GM19463 (cell line): ENCODE measurements around the gene CNTROB.

Source experiments
- ATAC-seq: cut with Tn5 transposase; IDR thresholded peaks from one replicate; pipeline ENCODE4 v1.9.1; 2021; ENCODE audit warnings: mild to moderate bottlenecking, moderate library complexity; ENCODE audit not compliant: unreplicated experiment

The CNTROB gene

DNA sequence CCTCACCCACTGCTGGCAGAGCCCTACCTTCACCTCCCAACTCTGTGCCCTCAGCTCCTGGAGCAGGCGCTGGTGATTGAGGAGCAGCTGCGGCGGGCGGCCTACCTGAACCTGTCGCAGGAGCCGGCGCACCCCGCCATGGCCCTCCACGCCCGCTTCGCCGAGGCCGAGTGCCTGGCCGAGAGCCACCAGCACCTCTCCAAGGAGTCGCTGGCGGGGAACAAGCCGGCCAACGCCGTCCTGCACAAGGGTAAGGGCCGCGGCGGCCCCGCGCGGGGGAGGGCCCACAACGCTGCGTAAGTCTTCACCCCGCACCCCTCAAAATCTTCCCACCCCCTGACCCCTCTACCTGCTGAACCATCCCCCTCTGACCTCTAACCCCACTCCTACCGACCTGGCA, 22.9 kb upstream of the CNTROB start:
- no peak for ATAC-seq

DNA sequence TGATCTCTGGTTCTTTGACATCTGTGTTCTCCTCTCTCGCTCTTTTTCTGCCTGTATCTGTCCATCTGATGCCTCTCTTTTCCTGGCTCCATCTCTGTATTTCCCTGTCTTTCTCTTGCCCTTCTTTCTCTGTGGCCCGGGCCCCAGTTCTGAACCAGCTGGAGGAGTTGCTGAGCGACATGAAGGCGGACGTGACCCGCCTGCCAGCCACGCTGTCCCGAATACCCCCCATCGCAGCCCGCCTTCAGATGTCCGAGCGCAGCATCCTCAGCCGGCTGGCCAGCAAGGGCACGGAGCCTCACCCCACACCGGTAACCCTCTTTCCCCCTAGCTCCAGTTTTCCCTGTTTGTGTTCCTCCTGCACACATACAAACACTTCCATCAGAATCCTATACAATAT, 21.7 kb upstream of the CNTROB start:
- ATAC-seq = no peak

DNA sequence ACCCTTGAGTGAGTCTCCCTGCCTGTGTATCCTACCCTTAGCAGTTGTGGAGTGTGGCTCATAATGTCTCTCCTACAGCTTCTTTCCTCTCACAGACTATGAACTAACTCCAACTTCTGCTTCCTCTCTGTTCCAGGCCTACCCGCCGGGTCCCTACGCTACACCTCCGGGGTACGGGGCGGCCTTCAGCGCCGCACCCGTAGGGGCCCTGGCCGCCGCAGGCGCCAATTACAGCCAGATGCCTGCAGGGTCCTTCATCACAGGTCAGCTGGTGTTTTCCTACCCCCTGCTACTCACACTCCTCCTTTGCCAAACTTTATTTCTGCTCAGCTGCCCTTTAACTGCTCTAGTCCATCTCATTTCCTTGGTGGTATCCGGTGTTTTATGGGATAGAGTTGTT, 21.3 kb upstream of the CNTROB start:
- no peak for ATAC-seq

GRCh38 chr17:7911116-7911515, 20.9 kb upstream of the CNTROB start:
- no peak for ATAC-seq

DNA sequence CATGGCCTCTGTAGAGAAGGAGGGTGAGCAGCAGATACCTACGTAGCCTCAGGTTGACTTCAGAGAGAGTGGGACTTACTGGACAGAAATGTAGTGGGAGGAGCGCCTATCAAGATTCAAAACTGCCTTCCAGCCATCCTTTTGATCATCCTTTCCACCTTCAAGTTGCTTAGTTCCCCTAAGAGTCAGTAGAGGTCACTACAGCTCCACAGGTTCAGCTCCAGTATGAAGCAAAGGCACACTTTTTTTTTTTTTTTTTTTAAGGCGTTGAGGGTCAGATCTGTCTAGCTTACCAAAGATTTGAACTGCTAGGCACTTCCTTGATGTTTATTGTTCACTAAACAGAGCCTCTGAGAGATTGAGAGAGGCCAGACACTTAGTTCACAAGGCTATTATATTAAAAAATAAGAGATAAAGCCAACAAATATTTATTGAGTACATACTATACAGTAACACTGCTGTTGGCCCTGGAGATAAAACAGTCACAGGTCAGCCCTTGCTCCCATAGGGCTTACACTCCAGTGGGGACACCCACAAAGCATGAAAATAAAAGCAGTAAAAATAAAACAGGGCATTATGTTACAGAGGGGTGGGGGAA, 19.0 kb upstream of the CNTROB start:
- ATAC-seq = no peak

DNA sequence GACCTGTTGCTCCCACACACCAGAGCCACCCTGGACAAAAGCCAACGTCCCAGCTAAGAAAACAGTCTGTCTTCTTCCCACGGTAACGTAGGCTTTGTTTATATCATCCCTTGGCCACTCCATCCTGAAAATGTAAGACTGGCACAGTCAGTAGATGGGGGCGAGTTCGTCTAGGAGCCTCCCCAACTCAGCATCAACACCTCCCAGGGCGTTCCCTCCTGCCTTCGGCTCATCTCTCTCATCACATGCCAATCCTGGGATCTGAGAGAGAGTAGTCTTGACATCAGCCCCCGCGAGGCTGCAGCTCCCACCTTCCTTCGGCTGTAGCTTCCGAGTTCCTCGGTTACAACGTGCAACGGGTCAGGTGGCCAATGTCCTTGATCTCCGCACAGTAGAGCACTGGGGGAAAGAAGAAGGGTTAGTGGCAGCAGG, 16.8 kb upstream of the CNTROB start:
- ATAC-seq = no peak

DNA sequence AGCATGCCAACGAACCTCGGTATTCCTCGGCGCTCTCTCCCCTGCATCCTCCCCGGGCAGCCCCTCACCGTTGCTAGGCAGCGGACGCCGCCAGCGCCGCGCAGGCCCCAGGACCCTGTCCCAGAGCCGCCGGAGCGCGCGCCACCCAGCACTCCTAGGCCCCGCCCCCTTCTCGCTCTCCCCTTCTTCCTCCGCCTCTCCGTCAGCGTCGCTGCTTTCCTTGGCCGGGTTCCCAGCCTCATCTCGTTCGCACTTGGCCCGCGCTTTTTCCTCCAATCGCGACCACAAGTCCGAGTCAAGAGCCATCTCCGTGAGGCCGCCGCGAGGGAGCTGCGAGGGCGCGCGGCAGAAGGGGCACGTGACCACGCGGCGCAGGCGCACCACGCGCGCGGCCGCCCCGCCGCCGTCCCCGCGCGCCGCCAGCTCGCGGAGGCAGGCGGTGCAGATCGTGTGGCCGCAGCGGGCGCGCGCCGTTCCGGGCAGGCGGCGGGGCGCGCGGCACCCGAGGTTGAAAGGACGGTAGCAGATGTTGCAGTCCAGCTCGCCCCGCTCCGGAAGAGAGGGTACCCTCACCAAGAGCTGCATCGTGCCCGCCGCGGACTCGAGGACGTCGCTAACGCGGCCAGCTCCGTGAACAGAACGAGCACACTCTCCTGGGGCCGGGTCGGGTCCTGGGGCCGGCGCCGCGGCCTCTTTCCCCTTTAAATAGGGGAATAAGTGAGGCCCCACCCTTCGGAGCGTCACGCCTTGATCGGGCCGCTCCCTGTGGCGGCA, 16.2 kb upstream of the CNTROB start, which contains the start of gene RNF227:
Gene RNF227, minus strand, starts transcription at position 679 of the 774 bp plus-strand sequence. Its CDS starts 94 bp downstream, at position 585.
- ATAC-seq = peak; percentile 81

DNA sequence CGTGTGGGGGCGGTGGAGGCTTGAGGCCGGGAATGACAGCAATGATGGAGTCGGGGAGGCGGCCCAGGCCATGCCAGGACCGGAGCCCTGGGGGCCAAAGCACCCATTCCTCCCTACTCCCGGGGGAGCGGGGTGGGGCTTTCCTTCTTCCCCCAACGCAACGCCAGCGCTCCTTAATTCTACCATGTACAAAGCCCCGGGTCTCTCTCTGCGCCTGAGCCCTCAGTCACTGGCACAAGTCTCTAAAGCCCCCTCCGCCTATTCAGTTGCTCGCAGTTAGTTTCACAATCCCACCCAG, 15.7 kb upstream of the CNTROB start:
- ATAC-seq = no peak

- ATAC-seq = no peak
Observed at GRCh38 chr17:7916808-7917207, 15.2 kb upstream of the CNTROB start.

- ATAC-seq = no peak
Observed at GRCh38 chr17:7922269-7922844, 9.6 kb upstream of the CNTROB start.

DNA sequence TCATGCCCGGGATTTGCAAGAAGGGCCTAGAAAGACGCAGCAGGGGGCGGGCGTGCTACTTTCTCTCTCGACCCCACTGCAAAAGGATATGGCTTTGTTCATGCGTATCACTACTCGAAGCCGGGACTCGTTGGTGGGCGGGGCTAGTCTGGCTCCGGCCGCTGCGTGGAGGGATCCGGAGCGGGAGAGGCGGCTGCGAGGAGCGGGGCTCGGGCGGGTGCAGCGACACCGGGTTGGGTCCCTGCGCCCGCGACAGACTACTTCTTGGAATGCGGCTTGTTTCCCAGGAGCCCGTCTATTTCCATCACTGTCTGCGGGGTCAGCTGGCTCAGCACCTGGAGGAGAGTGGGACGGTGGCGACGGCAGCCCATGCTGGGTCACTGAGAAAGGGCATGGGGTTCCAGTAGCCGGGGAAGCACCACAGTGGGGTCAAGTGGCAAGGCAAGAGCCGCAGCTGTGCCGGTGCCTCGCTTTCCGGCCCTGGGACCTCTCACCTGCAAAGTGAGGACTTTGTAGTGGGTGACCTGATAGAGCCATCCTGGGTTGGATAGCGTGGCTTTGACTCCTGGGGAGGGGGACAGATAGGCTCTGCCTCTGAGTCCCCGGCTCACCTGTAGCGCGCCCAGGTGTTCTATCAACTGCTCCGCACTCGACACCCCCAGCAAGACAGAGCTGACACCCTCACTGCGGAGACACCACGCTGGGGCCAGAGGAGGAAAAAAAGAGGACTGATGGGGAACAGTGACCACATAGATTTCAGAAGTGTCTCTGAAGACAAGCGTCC, 9.0 kb upstream of the CNTROB start:
- no peak for ATAC-seq

- ATAC-seq = no peak
Observed at GRCh38 chr17:7927596-7927995, 4.4 kb upstream of the CNTROB start.

GRCh38 chr17:7929158-7930023, 2.6 kb upstream of the CNTROB start, which contains the start of gene KCNAB3:
Gene KCNAB3 (minus strand): TSS chr17:7929856. CDS start chr17:7929435, 421 bp downstream.
- ATAC-seq = no peak

DNA sequence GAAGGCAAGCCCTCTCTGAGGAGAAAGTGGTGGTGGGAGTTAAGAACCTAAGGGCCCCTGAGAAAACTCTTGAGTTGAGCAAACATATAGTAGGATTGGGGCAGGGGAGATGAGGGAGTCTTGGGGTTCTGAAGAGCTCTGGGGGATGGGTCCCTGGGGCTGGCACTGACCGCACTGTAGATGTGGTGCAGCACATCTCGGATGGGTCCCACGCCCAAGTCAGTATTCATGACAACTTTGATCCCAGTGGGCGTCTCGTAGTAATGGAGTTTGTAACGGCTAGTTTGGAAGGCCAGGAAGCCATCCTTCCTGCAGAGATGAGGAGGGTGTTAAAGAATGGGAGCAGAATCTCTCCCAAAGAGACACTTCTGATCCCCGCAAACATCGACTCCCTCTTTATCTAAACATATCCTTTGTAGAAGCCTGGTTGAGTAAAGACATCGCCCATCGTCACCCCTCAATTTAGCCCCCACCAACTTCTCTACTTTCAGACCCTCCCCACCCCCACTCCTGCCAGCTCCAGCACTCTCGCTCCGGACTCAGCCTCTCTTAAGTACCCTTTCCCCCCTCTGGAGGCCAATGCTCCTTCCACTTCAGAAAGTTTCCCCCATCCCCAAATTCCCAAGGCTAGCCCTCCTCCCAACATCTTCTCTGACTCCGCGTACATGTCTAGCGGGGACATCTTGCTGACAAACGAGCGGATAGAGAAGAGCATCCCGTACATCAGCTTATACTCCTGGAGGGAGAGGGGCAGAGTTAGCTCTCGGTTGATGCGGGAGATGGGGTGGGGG, 970 bp upstream of the CNTROB start:
- ATAC-seq = no peak

DNA sequence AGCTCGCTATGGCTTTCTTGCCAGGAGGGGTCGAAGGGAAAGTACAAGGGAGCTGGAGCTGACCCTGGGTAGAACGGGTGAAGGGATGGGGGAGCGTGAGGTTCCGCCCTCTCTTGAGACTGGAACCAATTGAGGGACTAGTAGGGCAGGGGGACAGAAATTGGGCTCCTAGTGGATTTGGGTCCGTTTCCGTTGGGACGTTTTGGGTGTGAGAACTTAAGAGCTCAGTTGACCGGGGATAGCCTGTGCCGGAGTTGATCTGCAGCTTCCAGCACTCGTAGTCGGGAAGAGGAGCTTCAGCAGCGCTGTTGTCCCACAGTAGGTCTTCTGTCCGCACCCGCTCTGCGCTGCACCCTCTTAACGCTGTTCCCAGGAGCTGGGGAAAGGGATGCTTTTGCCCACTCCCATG, 481 bp downstream of the CNTROB start:
- ATAC-seq = no peak

DNA sequence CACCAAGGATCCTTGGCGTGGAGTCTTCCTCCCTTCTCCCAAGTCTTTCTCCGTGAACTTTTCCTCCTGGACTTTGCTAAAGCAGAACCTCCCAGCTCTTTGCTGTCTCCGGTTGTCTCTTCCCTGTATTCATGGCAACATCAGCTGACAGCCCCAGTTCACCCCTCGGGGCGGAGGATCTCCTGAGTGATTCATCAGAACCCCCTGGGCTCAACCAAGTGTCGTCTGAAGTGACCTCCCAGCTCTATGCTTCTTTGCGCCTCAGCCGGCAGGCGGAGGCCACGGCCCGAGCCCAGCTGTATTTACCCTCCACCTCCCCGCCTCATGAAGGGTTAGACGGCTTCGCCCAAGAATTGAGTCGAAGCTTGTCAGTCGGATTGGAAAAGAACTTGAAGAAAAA, 943 bp downstream of the CNTROB start:
- ATAC-seq = no peak

- no peak for ATAC-seq
Observed at GRCh38 chr17:7935859-7936258, 3.9 kb downstream of the CNTROB start.

- ATAC-seq = no peak
Observed at GRCh38 chr17:7940034-7940433, 8.0 kb downstream of the CNTROB start.

DNA sequence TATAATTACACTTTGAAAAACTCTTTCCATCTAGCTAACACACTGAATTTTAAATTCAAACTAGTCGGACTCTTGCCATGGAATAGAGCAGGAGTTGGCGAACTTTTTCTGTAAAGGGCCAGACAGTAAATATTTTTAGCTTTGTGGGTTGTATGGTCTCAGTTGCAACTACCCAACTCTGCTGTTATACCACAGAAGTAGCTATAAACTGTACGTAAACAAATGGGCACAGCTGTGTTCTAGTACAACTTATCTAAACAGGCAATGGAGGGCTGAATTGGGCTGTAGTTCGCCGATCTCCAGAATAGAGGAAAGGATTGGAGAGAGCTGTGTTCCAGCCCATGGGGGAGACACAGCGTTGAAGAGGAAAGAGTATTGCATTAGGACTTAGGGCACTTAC, 8.7 kb downstream of the CNTROB start:
- no peak for ATAC-seq

DNA sequence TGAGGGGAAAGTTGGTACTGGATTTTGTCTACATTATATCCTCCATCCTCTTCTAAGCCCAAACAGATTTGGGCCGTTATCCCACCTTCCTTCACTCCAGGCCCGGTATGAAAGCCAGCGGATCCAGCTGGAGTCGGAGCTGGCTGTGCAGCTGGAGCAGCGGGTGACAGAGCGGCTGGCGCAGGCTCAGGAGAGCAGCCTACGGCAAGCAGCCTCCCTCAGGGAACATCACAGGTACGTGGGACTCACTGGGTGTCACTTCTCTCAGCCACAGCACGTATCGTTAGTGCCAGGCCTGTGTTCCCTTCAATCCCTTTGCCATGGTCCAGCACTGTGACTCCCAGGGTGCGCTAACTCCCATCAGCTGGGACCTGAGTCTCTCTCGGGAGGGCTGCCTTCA, 11.3 kb downstream of the CNTROB start:
- no peak for ATAC-seq
